Astrocyte (in vitro differentiated cells and primary cell): ENCODE measurements around the gene N4BP2.

Experiments
- EZH2 ChIP-seq: IDR thresholded peaks from 2 replicates; pipeline ENCODE4 v1.6.1; 2012; ENCODE audit warnings: mild to moderate bottlenecking, low read length, inconsistent platforms; ENCODE audit not compliant: insufficient read depth
- TF ChIP-seq, protein P1 (sequence below): IDR thresholded peaks from 2 replicates; pipeline ENCODE4 v1.5.1; 2011; ENCODE audit warnings: low read depth, mild to moderate bottlenecking, inconsistent platforms, low read length, moderate library complexity; ENCODE audit not compliant: insufficient read depth

DNA sequence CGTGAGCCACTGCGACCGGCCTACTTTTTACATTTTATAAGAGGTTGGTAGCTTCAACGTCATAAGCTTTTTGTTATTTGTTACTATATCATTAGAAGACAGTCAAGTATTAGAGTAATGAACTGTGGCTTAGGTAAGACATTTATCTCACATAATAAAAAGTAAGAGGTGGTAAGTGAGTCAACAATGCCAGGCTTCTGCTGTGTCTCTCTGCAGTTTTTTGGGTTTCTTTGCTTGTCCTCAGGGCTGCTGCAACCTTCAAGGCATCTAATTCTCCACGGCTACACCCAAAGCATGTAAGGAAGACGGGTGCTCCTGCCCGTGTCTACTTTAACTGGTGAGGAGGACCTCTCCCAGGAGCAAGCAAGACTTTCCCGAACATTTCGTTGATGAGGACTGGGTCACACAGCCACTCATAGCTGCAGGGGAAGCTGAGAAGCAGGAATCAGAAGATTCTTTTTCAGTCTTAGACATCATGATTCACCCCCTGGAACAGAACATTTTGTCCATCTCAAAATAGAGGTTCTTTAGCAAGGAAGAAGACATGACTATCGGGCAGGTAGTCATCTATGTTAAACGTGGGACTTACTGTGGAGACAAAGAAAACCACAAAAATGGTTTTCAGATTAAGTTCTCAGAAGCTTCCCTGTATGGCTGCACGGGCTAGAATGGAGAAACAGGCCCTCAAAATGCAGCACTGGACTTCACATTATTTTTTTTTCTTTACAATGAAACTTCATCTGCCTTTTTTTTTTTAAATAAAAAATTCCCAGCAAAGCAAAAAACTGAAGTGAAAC lies 127.2 kb downstream of the N4BP2 start:
- TF ChIP-seq, protein P1, sequence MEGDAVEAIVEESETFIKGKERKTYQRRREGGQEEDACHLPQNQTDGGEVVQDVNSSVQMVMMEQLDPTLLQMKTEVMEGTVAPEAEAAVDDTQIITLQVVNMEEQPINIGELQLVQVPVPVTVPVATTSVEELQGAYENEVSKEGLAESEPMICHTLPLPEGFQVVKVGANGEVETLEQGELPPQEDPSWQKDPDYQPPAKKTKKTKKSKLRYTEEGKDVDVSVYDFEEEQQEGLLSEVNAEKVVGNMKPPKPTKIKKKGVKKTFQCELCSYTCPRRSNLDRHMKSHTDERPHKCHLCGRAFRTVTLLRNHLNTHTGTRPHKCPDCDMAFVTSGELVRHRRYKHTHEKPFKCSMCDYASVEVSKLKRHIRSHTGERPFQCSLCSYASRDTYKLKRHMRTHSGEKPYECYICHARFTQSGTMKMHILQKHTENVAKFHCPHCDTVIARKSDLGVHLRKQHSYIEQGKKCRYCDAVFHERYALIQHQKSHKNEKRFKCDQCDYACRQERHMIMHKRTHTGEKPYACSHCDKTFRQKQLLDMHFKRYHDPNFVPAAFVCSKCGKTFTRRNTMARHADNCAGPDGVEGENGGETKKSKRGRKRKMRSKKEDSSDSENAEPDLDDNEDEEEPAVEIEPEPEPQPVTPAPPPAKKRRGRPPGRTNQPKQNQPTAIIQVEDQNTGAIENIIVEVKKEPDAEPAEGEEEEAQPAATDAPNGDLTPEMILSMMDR = no peak
- no peak for TF ChIP-seq EZH2
